ENCODE measurements around the gene SLC16A3. TPM values are rescaled to one million over a fixed set of nuclear protein-coding genes. Genes with fewer than 3 reads are reported as not detected.

Gene SLC16A3
- total and polyA plus RNA-seq, 2 of the 8 experiments (the other 6 are each of a cell fraction or from before 2014, with no cell fraction given): 3.8 to 8.7 TPM

DNA sequence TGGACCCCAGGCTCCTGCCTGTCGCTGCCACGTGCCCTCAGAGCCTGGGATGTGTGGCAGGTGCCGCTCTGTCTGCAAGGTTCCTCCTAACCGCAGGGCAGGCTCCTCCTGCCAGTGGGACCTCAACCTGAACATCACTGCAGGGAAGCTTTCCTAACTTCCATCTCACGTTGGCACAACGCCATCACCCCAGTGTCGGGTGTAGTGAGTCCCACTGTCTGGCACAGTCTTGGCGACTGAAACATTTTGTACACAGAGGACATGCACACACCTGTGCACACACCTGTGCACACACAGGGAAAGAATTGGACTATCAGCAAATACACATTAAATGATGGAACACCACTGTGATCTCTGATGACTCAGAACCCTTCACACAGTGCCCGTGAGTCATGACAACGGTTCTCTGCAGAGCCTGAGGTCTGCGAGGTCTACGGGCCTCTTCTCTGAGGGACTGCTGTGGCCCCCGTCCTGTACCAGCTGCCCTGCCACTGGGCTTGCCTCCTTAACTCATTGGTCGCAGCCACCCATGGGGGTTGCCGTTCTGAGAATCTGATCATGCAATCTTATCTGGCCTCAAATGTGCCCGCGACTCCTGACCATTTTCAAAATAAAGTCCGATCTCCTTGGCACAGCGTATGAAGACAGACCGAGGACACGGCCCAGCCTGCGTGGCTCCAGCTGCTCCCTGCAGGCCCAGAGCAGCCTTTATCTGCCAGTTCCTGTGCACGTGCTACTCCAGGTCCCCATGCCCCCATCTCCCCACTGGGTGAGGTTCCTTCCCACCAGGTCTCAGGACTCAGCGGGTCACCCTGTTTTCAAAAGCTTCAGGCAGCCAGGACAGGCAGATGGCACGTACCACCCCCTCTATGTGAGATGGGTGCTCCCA, 23.8 kb upstream of the SLC16A3 start:
- Histone ChIP-seq H3K9ac (replicated peaks in 1 of 4; ENCODE audit: extremely low read depth in 1 of 4, low read depth in 3 of 4, low read length in 3 of 4) (no peak overlapping the region), H3K23me2 (ENCODE audit: low read depth, low read length) (no peaks in the 10 kb centered on the region), H3K27ac (ENCODE audit: low read depth, low read length) (no peak overlapping the region), H3K18ac (ENCODE audit: extremely low read depth, low read length) (no peak overlapping the region), H3K14ac (ENCODE audit: insufficient read length) (no peak overlapping the region), H2BK120ac (replicated peaks; ENCODE audit: low read depth, low read length) (no peak overlapping the region), H2BK12ac (ENCODE audit: low read depth, low read length) (no peak overlapping the region), H3K4me1 (replicated peaks in 1 of 4; ENCODE audit: control insufficient read depth in 3 of 4, insufficient read depth in 4 of 4, low read length in 3 of 4) (peaks cover 0 to 2% (median 2%) of the 10 kb centered on the region in 4 experiments; a peak in 3 of 7 replicates), H2BK5ac (ENCODE audit: low read depth, low read length) (no peak overlapping the region), H3K4ac (replicated peaks; ENCODE audit: insufficient read length, low read depth, low read length) (no peak overlapping the region), H2BK15ac (ENCODE audit: low read length) (no peak overlapping the region), H4K91ac (replicated peaks; ENCODE audit: insufficient read length, low read length) (no peak overlapping the region), H3K27me3 (replicated peaks in 1 of 4; ENCODE audit: control insufficient read depth in 3 of 4, extremely low read depth in 1 of 4, insufficient read depth in 3 of 4, low read length in 3 of 4) (no peaks in the 10 kb centered on the region), H3K56ac (replicated peaks; ENCODE audit: insufficient read length, low read depth, low read length) (no peak overlapping the region), H3K36me3 (ENCODE audit: control insufficient read depth in 2 of 4, insufficient read depth in 4 of 4, low read length in 3 of 4) (no peaks in the 10 kb centered on the region), H3K9me3 (ENCODE audit: insufficient read depth in 2 of 2, low read depth in 1 of 2, low read length in 1 of 2) (no peaks in the 10 kb centered on the region), H3K79me1 (ENCODE audit: low read depth, low read length) (no peaks in the 10 kb centered on the region; the same call in 1 of the 2 replicates), H3K23ac (ENCODE audit: insufficient read length) (no peak overlapping the region), H2AFZ (ENCODE audit: low read length) (no peak overlapping the region), H3K4me3 (ENCODE audit: extremely low read depth in 1 of 4, insufficient read depth in 2 of 4, low read depth in 3 of 4, low read length in 4 of 4) (no peak overlapping the region), H3K4me2 (ENCODE audit: insufficient read depth in 1 of 2, low read depth in 2 of 2, low read length in 2 of 2) (no peak overlapping the region), H2AK5ac (ENCODE audit: low read depth, low read length) (no peak overlapping the region), H3K79me2 (ENCODE audit: control insufficient read depth in 1 of 2, insufficient read depth in 2 of 2, low read length in 2 of 2) (no peaks in the 10 kb centered on the region), H4K8ac (ENCODE audit: extremely low read depth, insufficient read depth, low read length) (peak overlapping the region; percentile 17; the same call in 1 of the 2 replicates), H4K20me1 (replicated peaks in 1 of 2; ENCODE audit: control insufficient read depth in 1 of 2, insufficient read depth in 2 of 2, low read length in 2 of 2) (peaks cover 3 to 9% of the 10 kb centered on the region in 2 experiments), H2BK20ac (ENCODE audit: low read length) (no peak overlapping the region), H4K5ac (ENCODE audit: insufficient read length, low read depth, low read length) (no peak overlapping the region)
- TF ChIP-seq EP300 (IDR thresholded peaks at IDR 0.05; ENCODE audit: borderline replicate concordance in 1 of 2, low read depth in 2 of 2, low read length in 2 of 2): no peak
- 89% methylated on average over 24 of the region's 25 CpGs; no CpG with 5 or more reads in 1 of the 2 experiments for WGBS, 2 experiments (ENCODE audit: extremely low coverage in 1 of 2, insufficient coverage in 1 of 2, insufficient read length in 1 of 2, insufficient replicate concordance in 2 of 2, low coverage in 1 of 2, low lambda C conversion rate in 2 of 2, missing lambda C conversion rate in 1 of 2)
- ChIA-PET POLR2A (ENCODE audit: partially characterized antibody) (interaction anchor here (1.1 to 1.3 kb wide), 2 partner anchors 25 to 36 kb away, joined by 3 read pairs; no protein-coding TSS in a partner anchor), CTCF (ENCODE audit: partially characterized antibody) (interaction anchor here (1.0 to 3.1 kb wide), 10 partner anchors 10 to 292 kb away, joined by 3 to 15 read pairs (median 4); no protein-coding TSS in a partner anchor)
- no peak for FAIRE-seq
- no peak for DNase-seq (ENCODE audit: low read depth in 1 of 2, low spot score in 2 of 2)

Data from H1 (cell line).